WTC11 (cell line): ENCODE results near the gene TLR5.

Experiments
- ATF6 ChIP-seq: sonication (generic); formaldehyde crosslinking; IDR thresholded peaks from 2 replicates; pipeline ENCODE4 v1.8.1; 2023; ENCODE audit warnings: mild to moderate bottlenecking, missing genetic modification reagents
- CREM ChIP-seq: sonication (generic); formaldehyde crosslinking; IDR thresholded peaks from 2 replicates; pipeline ENCODE4 v1.8.1; 2022; ENCODE audit warnings: mild to moderate bottlenecking, missing genetic modification reagents, moderate library complexity
- MAX ChIP-seq: sonication (generic); formaldehyde crosslinking; IDR thresholded peaks from 2 replicates; pipeline ENCODE4 v1.8.0; 2022; ENCODE audit warnings: mild to moderate bottlenecking, missing genetic modification reagents
- TP53 ChIP-seq: sonication (generic); formaldehyde crosslinking; IDR thresholded peaks from 2 replicates; pipeline ENCODE4 v1.8.1; 2023; ENCODE audit warnings: mild to moderate bottlenecking, missing genetic modification reagents

GRCh38 chr1:223106856-223107255 lies 36.2 kb downstream of the TLR5 start:
- TF ChIP-seq MAX (no peak), TP53 (CRISPR knock-in tag) (no peak), CREM (CRISPR knock-in tag) (no peak), ATF6 (no peak)
